GM21526 (cell line): ENCODE results near the gene SPATA32.

Source experiments
- ATAC-seq: cut with Tn5 transposase; IDR thresholded peaks from one replicate; pipeline ENCODE4 v1.9.1; 2021; ENCODE audit warnings: moderate library complexity; ENCODE audit not compliant: unreplicated experiment, low FRiP score

SPATA32 gene

GRCh38 chr17:45296003-45296832 lies 34.3 kb upstream of the SPATA32 start:
- no peak for ATAC-seq

GRCh38 chr17:45294506-45294905 lies 32.6 kb upstream of the SPATA32 start:
- ATAC-seq, result no peak

GRCh38 chr17:45293413-45294211 lies 31.7 kb upstream of the SPATA32 start:
- ATAC-seq, result no peak

GRCh38 chr17:45292696-45293412 lies 31.0 kb upstream of the SPATA32 start:
- ATAC-seq, result no peak

- no peak for ATAC-seq
Measured at GRCh38 chr17:45291171-45291805, 29.4 kb upstream of the SPATA32 start.

GRCh38 chr17:45290269-45290765 lies 28.4 kb upstream of the SPATA32 start:
- no peak for ATAC-seq

- ATAC-seq, result no peak
Measured at GRCh38 chr17:45289301-45290268, 27.7 kb upstream of the SPATA32 start.

- ATAC-seq, result no peak
Measured at GRCh38 chr17:45288825-45289224, 26.9 kb upstream of the SPATA32 start.

GRCh38 chr17:45287526-45288500 lies 25.9 kb upstream of the SPATA32 start:
- ATAC-seq, result no peak

- no peak for ATAC-seq
Measured at GRCh38 chr17:45286286-45286685, 24.4 kb upstream of the SPATA32 start.

- ATAC-seq, result no peak
Measured at GRCh38 chr17:45284176-45285140, 22.6 kb upstream of the SPATA32 start.

- no peak for ATAC-seq
Measured at GRCh38 chr17:45283711-45284110, 21.8 kb upstream of the SPATA32 start.

GRCh38 chr17:45282683-45283644 lies 21.1 kb upstream of the SPATA32 start:
- ATAC-seq, result no peak

GRCh38 chr17:45279898-45280297 lies 18.0 kb upstream of the SPATA32 start:
- no peak for ATAC-seq

GRCh38 chr17:45277992-45278391 lies 16.1 kb upstream of the SPATA32 start:
- ATAC-seq, result no peak
